ENCODE data around the gene PHACTR2. TPM values are rescaled to one million over a fixed set of nuclear protein-coding genes. Genes with fewer than 3 reads are reported as not detected.

The PHACTR2 gene
- total RNA-seq, 1 donor from 2014 or later, result 24.5 TPM

DNA sequence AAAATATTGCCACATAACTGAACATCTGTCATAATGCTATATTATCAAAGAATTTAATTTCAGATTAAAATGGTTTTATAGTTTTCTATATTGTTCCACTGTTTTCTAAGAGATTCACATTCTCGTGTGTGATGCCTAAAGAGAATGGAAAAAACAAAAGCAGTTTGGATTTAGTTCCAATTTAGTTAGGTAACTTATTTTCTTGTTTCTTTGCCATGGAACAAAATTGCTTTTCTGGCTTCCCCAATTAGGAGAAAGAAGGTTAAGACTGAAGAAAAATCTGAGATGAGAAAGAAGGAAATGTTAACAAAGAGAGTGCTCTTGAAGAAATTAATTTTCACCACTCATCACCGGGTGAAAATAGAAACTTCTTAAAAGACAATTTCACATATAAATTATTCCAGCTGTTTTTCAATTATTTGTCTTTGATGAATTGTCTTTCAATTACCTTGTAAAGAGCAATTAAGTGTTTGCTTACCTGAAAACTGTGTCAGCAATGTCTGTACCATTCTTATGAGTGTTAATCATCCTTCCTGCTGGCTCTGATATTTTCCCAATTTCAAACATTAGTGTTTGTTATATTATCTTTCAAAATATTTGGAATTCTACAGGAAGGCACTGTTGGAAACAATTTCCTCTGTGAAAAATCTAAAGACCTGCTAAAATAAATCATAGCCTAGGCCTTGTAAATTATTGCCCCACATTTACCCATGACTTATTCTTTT, 19.5 kb downstream of the PHACTR2 start:
- H3K4me3 ChIP-seq (ENCODE audit: low read depth, low read length), result no peak overlapping the region
- no peaks in the 10 kb centered on the region for H3K27me3 ChIP-seq (ENCODE audit: control insufficient read depth, insufficient read depth, low read length)
- FAIRE-seq (no peak), DNase-seq (ENCODE audit: low read depth) (no peak)
- TF ChIP-seq, protein P1, sequence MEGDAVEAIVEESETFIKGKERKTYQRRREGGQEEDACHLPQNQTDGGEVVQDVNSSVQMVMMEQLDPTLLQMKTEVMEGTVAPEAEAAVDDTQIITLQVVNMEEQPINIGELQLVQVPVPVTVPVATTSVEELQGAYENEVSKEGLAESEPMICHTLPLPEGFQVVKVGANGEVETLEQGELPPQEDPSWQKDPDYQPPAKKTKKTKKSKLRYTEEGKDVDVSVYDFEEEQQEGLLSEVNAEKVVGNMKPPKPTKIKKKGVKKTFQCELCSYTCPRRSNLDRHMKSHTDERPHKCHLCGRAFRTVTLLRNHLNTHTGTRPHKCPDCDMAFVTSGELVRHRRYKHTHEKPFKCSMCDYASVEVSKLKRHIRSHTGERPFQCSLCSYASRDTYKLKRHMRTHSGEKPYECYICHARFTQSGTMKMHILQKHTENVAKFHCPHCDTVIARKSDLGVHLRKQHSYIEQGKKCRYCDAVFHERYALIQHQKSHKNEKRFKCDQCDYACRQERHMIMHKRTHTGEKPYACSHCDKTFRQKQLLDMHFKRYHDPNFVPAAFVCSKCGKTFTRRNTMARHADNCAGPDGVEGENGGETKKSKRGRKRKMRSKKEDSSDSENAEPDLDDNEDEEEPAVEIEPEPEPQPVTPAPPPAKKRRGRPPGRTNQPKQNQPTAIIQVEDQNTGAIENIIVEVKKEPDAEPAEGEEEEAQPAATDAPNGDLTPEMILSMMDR (IDR thresholded peaks at IDR 0.05; ENCODE audit: insufficient read depth, low read length, severe bottlenecking), result no peak
- no peaks in the 10 kb centered on the region for H3K36me3 ChIP-seq (ENCODE audit: control insufficient read depth, insufficient read depth, low read length)

DNA sequence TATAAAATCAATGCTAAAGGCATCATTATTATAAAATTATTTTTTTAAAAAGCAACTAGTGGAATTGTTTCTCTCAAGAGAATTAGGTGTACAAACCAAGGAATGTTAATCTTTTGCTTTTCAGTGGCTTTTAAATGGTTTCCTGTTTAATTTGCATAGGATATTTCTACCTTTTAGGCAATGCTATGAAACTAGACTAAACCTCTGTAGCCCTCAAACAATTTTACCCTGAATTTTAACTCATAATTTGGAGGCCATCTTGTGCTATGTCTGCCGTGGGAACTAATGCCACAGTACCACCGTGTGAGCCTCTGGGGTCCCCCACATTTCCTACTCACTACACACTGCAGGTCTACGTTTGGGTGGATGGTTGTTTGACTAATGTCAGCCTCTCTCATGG, 20.6 kb downstream of the PHACTR2 start:
- FAIRE-seq, result no peak
- no peak overlapping the region for H3K4me3 ChIP-seq (ENCODE audit: low read depth, low read length)

DNA sequence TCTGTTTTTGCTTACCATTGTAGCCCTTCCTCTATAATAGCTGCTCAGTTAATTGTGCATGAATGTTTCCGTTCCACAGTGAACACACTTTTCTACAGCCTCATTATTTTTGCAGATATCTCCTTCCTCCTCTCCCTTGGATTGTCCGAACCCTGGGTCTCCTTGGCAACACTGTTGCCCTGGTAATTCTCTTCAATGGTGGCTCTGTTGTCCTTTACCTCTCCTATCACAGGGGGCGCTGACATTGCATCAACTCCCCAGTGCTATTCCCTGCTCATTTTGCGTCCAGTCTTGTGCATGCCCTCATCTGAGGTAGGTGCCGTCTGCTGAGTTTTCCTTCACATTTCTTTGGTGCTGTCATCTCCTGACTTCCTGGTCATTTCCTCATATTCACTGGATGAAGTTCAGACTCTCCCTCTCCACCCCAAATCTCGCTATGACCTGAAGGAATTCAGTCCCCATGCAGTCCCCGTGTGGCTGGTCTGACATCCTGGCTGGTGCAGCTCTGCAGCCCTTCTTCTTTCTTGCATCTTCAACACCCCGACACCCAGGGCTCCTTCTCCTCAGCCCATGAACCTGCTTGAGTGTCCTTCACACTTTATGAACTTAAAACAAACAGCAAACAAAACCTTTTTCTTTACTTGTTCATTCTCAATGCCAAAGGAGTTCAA, 21.1 kb downstream of the PHACTR2 start:
- peak; percentile 94 for FAIRE-seq
- TF ChIP-seq, protein P1 (IDR thresholded peaks at IDR 0.05; ENCODE audit: insufficient read depth, low read length, severe bottlenecking), result no peak
- no peak overlapping the region for H3K4me3 ChIP-seq (ENCODE audit: low read depth, low read length)
- no peaks in the 10 kb centered on the region for H3K36me3 ChIP-seq (ENCODE audit: control insufficient read depth, insufficient read depth, low read length)
- no peak for DNase-seq (ENCODE audit: low read depth)
- no peaks in the 10 kb centered on the region for H3K27me3 ChIP-seq (ENCODE audit: control insufficient read depth, insufficient read depth, low read length)

More for the DNA sequence above, 20.6 kb downstream of the PHACTR2 start:
- H3K36me3 ChIP-seq (ENCODE audit: control insufficient read depth, insufficient read depth, low read length), result no peaks in the 10 kb centered on the region
- no peak for DNase-seq (ENCODE audit: low read depth)
- TF ChIP-seq, protein P1 (IDR thresholded peaks at IDR 0.05; ENCODE audit: insufficient read depth, low read length, severe bottlenecking), result no peak
- no peaks in the 10 kb centered on the region for H3K27me3 ChIP-seq (ENCODE audit: control insufficient read depth, insufficient read depth, low read length)

DNA sequence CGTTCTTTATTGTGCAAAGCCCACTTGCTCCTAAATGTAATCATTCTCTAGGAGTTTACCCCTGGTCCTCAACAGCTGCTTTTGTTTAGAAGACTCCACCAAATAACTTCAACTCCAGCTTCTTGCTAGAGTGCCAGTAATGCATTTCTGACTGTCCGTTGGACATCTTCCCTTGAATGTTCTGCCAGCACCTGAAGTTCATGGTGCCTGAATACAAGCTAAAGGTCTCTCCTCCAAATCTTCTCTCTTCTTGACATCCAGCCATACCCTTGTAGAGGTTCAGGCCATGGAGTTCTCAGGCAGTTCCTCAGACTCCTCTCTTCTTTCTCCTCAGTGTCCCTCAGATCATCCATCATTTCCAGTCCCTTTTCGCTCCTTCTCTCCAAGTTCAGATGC, 21.7 kb downstream of the PHACTR2 start:
- no peaks in the 10 kb centered on the region for H3K27me3 ChIP-seq (ENCODE audit: control insufficient read depth, insufficient read depth, low read length)
- FAIRE-seq, result no peak
- TF ChIP-seq, protein P1 (IDR thresholded peaks at IDR 0.05; ENCODE audit: insufficient read depth, low read length, severe bottlenecking), result no peak
- H3K36me3 ChIP-seq (ENCODE audit: control insufficient read depth, insufficient read depth, low read length), result no peaks in the 10 kb centered on the region
- no peak overlapping the region for H3K4me3 ChIP-seq (ENCODE audit: low read depth, low read length)
- DNase-seq (ENCODE audit: low read depth), result no peak

DNA sequence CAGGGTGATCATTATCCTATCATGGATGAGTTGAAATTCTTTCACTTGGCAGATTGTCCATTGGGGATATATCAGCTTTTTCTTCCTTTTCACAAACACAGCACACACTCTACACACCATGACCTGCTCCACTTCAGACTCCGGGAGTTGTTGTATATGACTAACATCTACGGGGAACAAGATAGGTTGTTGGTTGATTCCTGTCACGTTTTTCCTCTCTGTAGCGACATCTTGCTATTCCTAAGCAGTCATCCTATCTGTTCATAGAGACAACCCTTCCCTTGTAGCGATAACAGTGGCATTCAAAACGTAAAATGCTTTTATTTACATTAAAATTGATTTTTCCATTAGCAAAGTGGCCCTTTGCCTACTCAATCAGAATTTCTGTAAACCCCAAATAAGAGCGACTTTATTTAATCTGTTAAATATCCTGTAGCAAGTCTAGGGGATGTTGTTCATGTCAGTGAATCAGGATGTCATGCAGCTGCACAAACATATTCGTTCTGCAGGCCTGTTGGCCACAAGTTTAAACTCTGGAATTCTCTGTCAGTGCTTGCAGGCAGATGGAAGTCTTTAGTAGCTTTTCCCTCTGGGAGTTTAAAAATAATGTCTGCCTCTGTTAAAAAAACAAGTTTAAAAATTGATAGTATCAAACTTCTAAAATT, 23.1 kb downstream of the PHACTR2 start:
- TF ChIP-seq, protein P1 (IDR thresholded peaks at IDR 0.05; ENCODE audit: insufficient read depth, low read length, severe bottlenecking), result no peak
- no peak for FAIRE-seq
- no peaks in the 10 kb centered on the region for H3K36me3 ChIP-seq (ENCODE audit: control insufficient read depth, insufficient read depth, low read length)
- H3K4me3 ChIP-seq (ENCODE audit: low read depth, low read length), result no peak overlapping the region
- no peak for DNase-seq (ENCODE audit: low read depth)
- no peaks in the 10 kb centered on the region for H3K27me3 ChIP-seq (ENCODE audit: control insufficient read depth, insufficient read depth, low read length)
